GM12892 (cell line): ENCODE data around the gene COMMD4.

Experiments used
- POLR2A ChIP-seq: IDR thresholded peaks from 2 replicates; pipeline ENCODE4 v1.6.1; 2011; ENCODE audit warnings: low read depth, low read length, control low read depth
- POLR2AphosphoS5 ChIP-seq: IDR thresholded peaks from 2 replicates; pipeline ENCODE4 v1.6.1; 2011; ENCODE audit warnings: low read depth, low read length, control low read depth
- TAF1 ChIP-seq: IDR thresholded peaks from 2 replicates; pipeline ENCODE4 v1.6.1; 2011; ENCODE audit warnings: low read depth, mild to moderate bottlenecking, control low read depth, low read length, borderline replicate concordance

DNA sequence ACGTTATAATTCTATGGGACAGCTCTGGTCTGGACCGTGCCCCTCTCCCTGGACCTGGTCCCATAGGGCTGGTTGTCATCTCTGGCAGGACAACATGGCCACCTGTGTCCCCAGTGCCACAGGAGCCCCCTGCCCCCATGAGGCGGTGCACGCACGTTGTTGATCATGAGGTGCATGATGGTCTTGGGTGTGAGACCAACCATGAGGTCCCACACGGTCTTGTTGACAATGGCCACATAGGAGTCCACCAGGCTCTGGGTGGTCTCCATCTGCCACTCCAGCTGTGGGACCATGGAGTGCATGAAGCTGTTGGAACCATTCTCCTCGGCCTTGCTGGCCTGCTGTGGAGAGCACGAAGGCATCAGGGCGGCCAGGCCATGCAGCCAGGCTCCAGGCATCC is 33.5 kb upstream of the COMMD4 start:
- no peak for TF ChIP-seq POLR2A
- no peak for TF ChIP-seq TAF1
- no peak for TF ChIP-seq POLR2AphosphoS5
